Esophagus muscularis mucosa (tissue), 4 donors: ENCODE data around the gene BCL3. TPM values are rescaled to one million over a fixed set of nuclear protein-coding genes. Genes with fewer than 3 reads are reported as not detected.
A peak's percentile ranks its signal among the peaks of the same experiment; 100 is the strongest.

Experiments used
- DNase-seq: peaks from one replicate; pipeline ENCODE4 v3.0.0-alpha.2; 2017; ENCODE audit errors: extremely low spot score
- H3K27ac ChIP-seq, 4 donors: fragments of 200-600 bp; sonication (generic); replicated peaks in 1 of 4; 1 replicate in 3 of 4; 2 replicates in 1 of 4; pipeline ENCODE4 v1.5.1; 2016 to 2019; ENCODE audit warnings: mild to moderate bottlenecking in 1 of 4
- H3K27me3 ChIP-seq, 4 donors: fragments of 200-600 bp; sonication (generic); one replicate each; pipeline versions ENCODE4 v1.5.1 to v1.6.0; 2016 to 2019
- H3K36me3 ChIP-seq, 4 donors: fragments of 200-600 bp; sonication (generic); one replicate each; pipeline ENCODE4 v1.5.1; 2016 to 2019
- H3K4me1 ChIP-seq, 4 donors: fragments of 200-600 bp; sonication (generic); one replicate each; pipeline ENCODE4 v1.5.1; 2016 to 2019
- H3K4me3 ChIP-seq, 4 donors: fragments of 200-600 bp; sonication (generic); 1 replicate in 2 of 4; 2 replicates in 2 of 4; pipeline ENCODE4 v1.5.1; 2016 to 2019; ENCODE audit warnings: mild to moderate bottlenecking in 4 of 4, moderate library complexity in 1 of 4
- H3K9me3 ChIP-seq, 4 donors: fragments of 200-600 bp; sonication (generic); 1 replicate in 3 of 4; 2 replicates in 1 of 4; pipeline ENCODE4 v1.5.1; 2016 to 2019
- EP300 ChIP-seq: sonication (generic); formaldehyde crosslinking; IDR thresholded peaks from one replicate; pipeline ENCODE4 v1.6.1; 2017; ENCODE audit warnings: antibody characterized with exemption
- POLR2A ChIP-seq: fragments of 450-650 bp; IDR thresholded peaks from one replicate; pipeline ENCODE4 v1.6.1; 2017; ENCODE audit warnings: antibody characterized with exemption, moderate library complexity, mild to moderate bottlenecking, low read depth
- POLR2AphosphoS5 ChIP-seq, 2 donors: sonication (generic); formaldehyde crosslinking; IDR thresholded peaks; one replicate each; pipeline ENCODE4 v1.6.1; 2017; ENCODE audit warnings: antibody characterized with exemption in 2 of 2
- WGBS: methylation state at CpG from one replicate; pipeline ENCODE4 v1.1.5; 2018; 5-methylcytosine and 5-hydroxymethylcytosine counted together
- intact Hi-C: fragments of 100-400 bp; cut with DNase I; formaldehyde crosslinking; loops from one replicate; pipeline ENCODE4 v1.15.1; 2023
- total RNA-seq, 4 donors: library from RNA; depleted of rRNA; stranded (reverse); fragments of >200 nt; gene quantifications; one replicate each; pipeline versions ENCODE4 v1.1.0 to v1.2.1, GENCODE V29; 2016
- TF ChIP-seq, protein P1 (sequence below), 3 experiments: fragments of 200-600 bp in 2 of 3; fragments of 450-650 bp in 1 of 3; sonication (generic) in 2 of 3; IDR thresholded peaks; one replicate each; pipeline ENCODE4 v1.5.1; 2017 to 2019; ENCODE audit warnings: antibody characterized with exemption in 3 of 3, mild to moderate bottlenecking in 2 of 3, moderate library complexity in 1 of 3

Gene BCL3
- total RNA-seq, 4 donors from 2014 or later: 10.0 to 147 (median 20.2) TPM

DNA sequence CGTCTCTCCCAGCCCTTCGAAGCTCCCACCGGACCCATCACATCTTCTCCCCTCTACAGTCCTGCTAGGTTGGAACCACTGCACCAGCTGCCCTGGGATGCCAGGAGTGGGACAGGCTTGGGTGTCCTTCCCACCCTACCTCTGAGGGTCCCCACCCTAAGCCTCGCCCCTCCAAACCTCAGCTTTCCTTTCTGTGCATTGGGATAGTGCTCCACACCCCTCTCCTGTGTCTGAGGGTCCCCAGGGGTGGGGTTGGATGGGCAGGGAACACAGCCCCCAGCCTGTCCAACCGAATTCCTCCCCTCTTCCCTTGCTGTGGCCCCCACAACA is 1.9 kb upstream of the BCL3 start:
- Histone ChIP-seq H3K4me3 (peak overlapping the region in 1 of 4 donors; percentile 83), H3K27me3 (no peaks in the 10 kb centered on the region), H3K36me3 (peaks cover 0 to 19% (median 8%) of the 10 kb centered on the region in 4 donors), H3K9me3 (no peaks in the 10 kb centered on the region), H3K4me1 (peaks cover 62 to 94% (median 89%) of the 10 kb centered on the region in 4 donors), H3K27ac (peak overlapping the region; percentile 89 to 96 (median 94))
- 86% methylated on average over 5 of the region's 5 CpGs for WGBS
- TF ChIP-seq, protein P1, sequence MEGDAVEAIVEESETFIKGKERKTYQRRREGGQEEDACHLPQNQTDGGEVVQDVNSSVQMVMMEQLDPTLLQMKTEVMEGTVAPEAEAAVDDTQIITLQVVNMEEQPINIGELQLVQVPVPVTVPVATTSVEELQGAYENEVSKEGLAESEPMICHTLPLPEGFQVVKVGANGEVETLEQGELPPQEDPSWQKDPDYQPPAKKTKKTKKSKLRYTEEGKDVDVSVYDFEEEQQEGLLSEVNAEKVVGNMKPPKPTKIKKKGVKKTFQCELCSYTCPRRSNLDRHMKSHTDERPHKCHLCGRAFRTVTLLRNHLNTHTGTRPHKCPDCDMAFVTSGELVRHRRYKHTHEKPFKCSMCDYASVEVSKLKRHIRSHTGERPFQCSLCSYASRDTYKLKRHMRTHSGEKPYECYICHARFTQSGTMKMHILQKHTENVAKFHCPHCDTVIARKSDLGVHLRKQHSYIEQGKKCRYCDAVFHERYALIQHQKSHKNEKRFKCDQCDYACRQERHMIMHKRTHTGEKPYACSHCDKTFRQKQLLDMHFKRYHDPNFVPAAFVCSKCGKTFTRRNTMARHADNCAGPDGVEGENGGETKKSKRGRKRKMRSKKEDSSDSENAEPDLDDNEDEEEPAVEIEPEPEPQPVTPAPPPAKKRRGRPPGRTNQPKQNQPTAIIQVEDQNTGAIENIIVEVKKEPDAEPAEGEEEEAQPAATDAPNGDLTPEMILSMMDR (IDR thresholded peaks at IDR 0.05): no peak
- TF ChIP-seq EP300 (no peak), POLR2AphosphoS5 (IDR thresholded peaks at IDR 0.05) (no peak), POLR2A (no peak)
- DNase-seq: no peak
- intact Hi-C loops: no loop called here

DNA sequence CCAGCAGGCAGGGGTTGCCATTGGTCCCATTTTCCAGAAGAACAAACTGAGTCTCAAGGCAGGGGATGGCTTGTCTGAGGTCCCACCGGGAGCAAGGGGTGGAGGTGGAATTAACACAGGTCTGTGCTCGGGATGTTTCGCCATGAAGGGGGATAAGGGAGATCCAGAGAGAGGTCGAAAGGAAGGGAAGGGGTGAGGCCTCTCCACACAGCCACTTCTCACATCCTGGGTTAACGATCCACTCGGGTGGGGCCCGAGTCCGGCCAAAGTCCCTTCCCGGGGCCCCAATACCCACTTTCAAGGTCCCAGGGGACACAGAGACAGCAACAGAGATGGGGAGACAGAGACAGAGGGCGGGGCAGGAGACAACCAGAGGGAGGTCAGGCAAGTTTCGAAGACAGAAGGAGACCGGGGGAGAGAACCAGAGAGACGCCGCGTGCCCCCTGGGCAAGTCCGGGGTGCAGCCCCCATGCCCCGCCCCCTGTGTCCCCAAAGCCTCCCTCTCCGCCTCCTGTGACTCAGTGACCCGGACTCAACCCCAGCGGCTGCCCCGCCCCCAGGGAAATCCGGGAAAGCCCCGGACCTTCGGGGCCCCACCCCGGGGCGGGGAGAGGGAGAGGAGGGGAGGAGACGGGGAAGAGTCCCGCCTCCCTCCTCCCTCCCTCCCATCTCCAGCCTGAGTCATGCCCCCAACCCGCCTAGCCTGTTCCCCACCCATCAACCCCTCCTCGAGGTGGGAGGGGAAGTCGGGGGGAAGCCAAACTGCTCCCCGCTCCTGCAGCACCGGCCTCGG is 1.4 kb upstream of the BCL3 start:
- Histone ChIP-seq H3K27ac (peak overlapping the region; percentile 89 to 96 (median 94)), H3K36me3 (peaks cover 0 to 23% (median 11%) of the 10 kb centered on the region in 4 donors), H3K4me3 (peak overlapping the region; percentile 75 to 84 (median 80)), H3K9me3 (no peaks in the 10 kb centered on the region), H3K4me1 (peaks cover 61 to 94% (median 90%) of the 10 kb centered on the region in 4 donors), H3K27me3 (no peaks in the 10 kb centered on the region)
- 14% methylated on average over 21 of the region's 34 CpGs for WGBS
- TF ChIP-seq POLR2AphosphoS5 (IDR thresholded peaks at IDR 0.05) (peak; percentile 86 to 90), EP300 (peak; percentile 80), POLR2A (peak; percentile 57)
- TF ChIP-seq, protein P1 (IDR thresholded peaks at IDR 0.05): no peak
- intact Hi-C loops: no loop called here
- DNase-seq: peak; percentile 97

DNA sequence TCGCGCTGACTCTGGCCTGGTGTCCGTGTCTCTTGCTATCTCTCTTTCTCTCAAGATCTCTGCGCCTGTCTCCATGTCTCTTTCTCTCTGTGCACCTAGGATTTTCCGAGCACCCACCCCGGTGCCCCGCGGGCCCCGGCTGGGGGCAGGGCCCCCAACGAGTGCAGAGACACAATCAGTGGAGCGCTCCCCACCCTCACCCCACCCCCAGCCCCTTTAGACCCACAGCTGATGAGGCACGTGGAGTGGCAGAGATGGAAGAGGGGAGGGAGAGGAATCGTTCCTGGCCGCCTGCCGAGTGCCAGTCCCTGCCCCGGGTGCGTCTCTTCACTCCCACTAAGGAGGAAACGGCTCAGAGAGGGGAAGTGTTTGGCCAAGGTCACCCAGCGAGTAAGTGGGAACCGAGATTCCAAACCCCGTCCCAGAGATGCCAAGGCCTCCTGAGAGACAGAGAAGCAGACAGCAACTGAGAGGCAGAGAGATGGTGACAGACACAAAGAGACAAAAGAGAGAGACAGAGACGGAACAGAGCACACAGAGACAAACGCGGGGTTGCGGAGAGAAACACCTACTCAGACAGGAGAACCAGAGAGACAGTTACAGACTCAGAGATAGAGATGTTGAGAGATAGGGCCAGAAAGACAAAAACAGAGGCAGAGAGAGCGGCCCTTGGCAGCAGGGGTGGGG is 626 bp upstream of the BCL3 start:
- TF ChIP-seq EP300: no peak
- TF ChIP-seq, protein P1 (IDR thresholded peaks at IDR 0.05): no peak
- no peak for TF ChIP-seq POLR2A
- TF ChIP-seq POLR2AphosphoS5 (IDR thresholded peaks at IDR 0.05): no peak
- DNase-seq: no peak
- intact Hi-C loops: no loop called here
- Histone ChIP-seq H3K27ac (peak overlapping the region; percentile 89 to 96 (median 94)), H3K9me3 (no peaks in the 10 kb centered on the region), H3K4me3 (peak overlapping the region; percentile 75 to 84 (median 80)), H3K4me1 (peaks cover 61 to 94% (median 90%) of the 10 kb centered on the region in 4 donors), H3K36me3 (peaks cover 0 to 31% (median 19%) of the 10 kb centered on the region in 4 donors), H3K27me3 (no peaks in the 10 kb centered on the region)
- whole genome bisulfite sequencing: 0% methylated on average over 24 of the region's 26 CpGs

DNA sequence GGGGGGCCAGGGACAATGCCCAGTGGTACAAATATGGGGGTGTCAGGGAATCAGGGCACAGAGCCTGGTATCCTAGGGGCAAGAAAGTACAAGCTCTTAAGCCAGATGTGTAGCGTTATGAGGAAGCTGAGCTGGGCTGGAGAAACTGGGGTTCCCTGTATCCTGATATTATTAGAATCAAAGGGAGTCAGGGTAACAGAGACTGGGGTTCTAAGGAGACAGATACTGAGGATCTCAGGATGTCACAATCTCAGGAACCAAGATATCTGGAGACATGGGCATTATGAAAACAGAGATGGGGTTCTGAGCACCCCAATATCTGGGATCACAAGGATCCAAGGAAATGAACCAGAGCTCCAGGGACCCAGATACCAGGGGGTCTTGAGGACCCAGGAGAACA is 784 bp downstream of the BCL3 start:
- WGBS: 32% methylated on average over 1 of the region's 1 CpG
- no peaks in the 10 kb centered on the region for H3K9me3 ChIP-seq
- no peak for DNase-seq
- H3K4me1 ChIP-seq: peaks cover 55 to 96% (median 90%) of the 10 kb centered on the region in 4 donors
- H3K27ac ChIP-seq: peak overlapping the region; percentile 89 to 96 (median 94)
- H3K36me3 ChIP-seq: peaks cover 0 to 32% (median 21%) of the 10 kb centered on the region in 4 donors
- TF ChIP-seq EP300 (no peak), POLR2AphosphoS5 (IDR thresholded peaks at IDR 0.05) (no peak), POLR2A (no peak)
- TF ChIP-seq, protein P1 (IDR thresholded peaks at IDR 0.05): no peak
- intact Hi-C loops: no loop called here
- H3K4me3 ChIP-seq: peak overlapping the region; percentile 75 to 84 (median 80)
- no peaks in the 10 kb centered on the region for H3K27me3 ChIP-seq
